Measurements from ENCODE around the gene OVCA2.

OVCA2 gene

DNA sequence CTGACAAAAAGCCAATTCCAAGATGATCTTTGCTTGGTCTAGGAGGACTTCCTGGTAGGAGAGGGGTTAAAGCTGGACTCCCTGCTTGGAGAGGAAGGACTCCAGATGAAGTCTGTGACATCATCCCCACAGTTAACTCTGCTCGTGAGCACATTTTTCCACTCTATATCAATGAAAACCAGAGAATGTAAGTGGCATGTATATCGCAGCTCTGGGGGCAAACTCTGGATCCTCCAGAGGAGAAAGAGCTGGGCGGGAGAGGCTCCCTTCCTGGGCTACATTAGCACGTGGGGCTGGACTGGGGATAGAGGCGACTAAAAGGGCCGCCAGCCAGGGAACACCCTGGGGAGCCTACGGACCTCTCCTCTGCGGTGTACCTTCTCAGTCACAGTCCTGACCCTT is 47.2 kb downstream of the OVCA2 start:
- DNase-seq = no peak

DNA sequence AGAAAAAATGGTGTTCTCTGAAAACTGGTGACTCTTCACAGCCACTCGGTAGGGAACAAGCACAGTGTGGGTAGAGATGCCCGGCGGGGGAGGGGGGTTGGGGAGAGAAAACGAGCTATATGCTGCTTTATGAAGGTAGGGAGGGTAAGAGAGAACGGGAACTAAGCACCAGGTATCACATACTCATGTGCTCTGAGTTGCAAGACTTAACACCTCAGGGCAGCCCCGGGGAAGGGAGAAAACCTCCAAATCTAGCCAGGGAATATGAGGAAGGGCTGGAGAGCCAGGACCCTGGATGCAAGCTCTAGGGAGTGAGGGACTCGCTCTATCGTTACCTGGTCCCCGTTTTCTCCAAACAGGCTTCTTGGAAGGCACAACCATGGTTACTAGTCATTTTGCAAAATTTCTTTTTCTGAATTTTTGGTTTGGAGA is 48.4 kb downstream of the OVCA2 start:
- no peak for DNase-seq

DNA sequence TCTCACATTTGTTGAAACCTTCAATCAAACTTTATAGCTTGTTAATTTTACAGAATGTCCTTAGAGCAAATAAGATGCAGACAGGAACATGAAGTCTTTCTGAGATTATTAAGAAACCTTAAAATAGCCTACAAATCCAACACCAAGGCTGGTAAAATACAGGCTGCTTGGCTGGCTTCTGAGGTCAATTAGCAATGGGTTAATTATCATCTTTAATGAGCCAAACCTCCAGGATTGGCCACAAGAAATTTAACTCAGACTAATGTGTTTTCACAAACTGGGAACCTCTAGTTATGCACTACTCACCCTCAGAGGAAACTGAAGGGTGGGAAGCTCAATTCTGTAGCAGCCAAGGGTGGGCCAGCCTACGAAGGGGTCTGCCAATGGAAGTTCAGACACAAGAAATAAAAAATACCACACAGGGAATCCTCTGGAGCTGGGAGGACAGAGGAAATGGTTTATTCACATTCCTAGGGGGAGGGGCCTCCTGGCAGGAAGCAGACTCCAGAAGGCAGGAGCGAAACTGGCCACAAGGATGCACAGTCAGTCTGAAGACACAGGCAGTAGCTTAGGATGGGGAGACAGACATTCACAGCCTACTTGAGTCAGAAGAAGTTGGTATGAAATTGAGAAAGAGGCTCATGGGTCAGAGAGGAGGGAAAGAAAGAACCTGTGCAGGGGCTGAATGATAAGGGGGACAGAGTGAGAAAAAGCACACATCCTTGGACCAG is 49.1 kb downstream of the OVCA2 start:
- DNase-seq = no peak

DNA sequence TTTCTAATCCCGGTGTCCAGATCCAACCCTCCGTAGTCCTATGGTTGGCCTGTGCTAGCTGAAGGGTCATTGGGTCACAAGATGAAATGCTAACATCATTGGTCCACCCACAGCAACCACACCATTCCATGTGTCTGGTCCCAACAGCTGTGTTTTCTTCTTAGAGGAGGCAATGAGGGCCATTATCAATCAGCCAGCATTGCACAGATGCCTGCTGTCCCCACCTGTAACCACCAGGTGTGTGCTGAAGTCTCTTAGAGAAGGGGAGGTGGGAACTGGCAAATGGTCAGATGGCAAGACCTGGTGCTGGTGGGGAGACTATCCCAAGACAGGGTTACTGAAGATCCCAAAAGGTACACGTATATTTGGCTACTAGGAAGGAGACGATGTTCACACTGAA is 50.4 kb downstream of the OVCA2 start:
- no peak for DNase-seq
